HepG2 (cell line): ENCODE data around the gene MCOLN1.

Source experiments
- CEBPG ChIP-seq: IDR thresholded peaks from 2 replicates; pipeline ENCODE4 v1.6.1; 2016
- TAF1 ChIP-seq: sonication (generic); formaldehyde crosslinking; IDR thresholded peaks from 2 replicates; pipeline ENCODE4 v1.4.0; 2020; ENCODE audit warnings: missing genetic modification reagents
- ZNF672 ChIP-seq: sonication (generic); formaldehyde crosslinking; IDR thresholded peaks from 2 replicates; pipeline ENCODE4 v1.8.1; 2022; ENCODE audit warnings: missing genetic modification reagents

GRCh38 chr19:7515110-7515644, 7.2 kb upstream of the MCOLN1 start:
- TF ChIP-seq CEBPG (CRISPR knock-in tag) = no peak
- no peak for TF ChIP-seq TAF1 (CRISPR knock-in tag)
- TF ChIP-seq ZNF672 (CRISPR knock-in tag) = no peak
